Prostate gland (tissue), 2 donors: Measurements from ENCODE around the gene MSH4.

Experiments
- CTCF ChIP-seq, 4 experiments: fragments of 200-600 bp in 2 of 4; fragments of 450-650 bp in 2 of 4; sonication (generic) in 2 of 4; IDR thresholded peaks; 1 replicate in 3 of 4; 2 replicates in 1 of 4; pipeline ENCODE4 v1.5.1; 2016 to 2019; ENCODE audit warnings: antibody characterized with exemption in 4 of 4, mild to moderate bottlenecking in 2 of 4, moderate library complexity in 2 of 4
- POLR2A ChIP-seq: fragments of 450-650 bp; IDR thresholded peaks from one replicate; pipeline ENCODE4 v1.6.1; 2016; ENCODE audit warnings: antibody characterized with exemption, mild to moderate bottlenecking

DNA sequence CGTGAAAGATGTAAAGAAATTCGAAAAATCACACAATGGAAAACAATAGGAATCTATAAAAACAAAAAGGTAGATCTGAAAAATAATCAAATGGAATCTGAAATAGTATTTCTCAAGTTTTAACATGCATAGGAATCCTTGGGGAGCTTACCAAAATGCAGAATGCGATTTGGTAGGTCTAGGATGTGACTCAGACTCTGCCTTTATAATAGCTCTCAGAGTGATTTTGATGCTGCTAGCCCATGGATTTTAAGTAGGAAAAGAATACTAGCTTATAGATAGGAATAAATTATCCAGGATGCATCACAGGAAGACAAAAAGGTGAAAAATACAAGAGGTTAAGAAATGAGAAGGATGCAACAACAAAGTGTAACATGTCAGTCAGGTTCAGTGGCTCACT is 24.7 kb upstream of the MSH4 start:
- TF ChIP-seq CTCF (IDR thresholded peaks at IDR 0.05), result no peak
- TF ChIP-seq POLR2A, result no peak
